Vagina (tissue), 2 donors: ENCODE data around the gene FANCE. TPM values are rescaled to one million over a fixed set of nuclear protein-coding genes. Genes with fewer than 3 reads are reported as not detected.

Experiments
- DNase-seq, 2 donors: peaks; one replicate each; pipeline ENCODE4 v3.0.0-alpha.2; 2017; ENCODE audit errors: extremely low spot score in 2 of 2
- H3K27ac ChIP-seq: fragments of 200-600 bp; sonication (generic); one replicate; pipeline ENCODE4 v1.5.1; 2019
- H3K27me3 ChIP-seq: fragments of 200-600 bp; sonication (generic); one replicate; pipeline ENCODE4 v1.5.1; 2019
- H3K36me3 ChIP-seq, 2 donors: fragments of 200-600 bp; sonication (generic); one replicate each; pipeline ENCODE4 v1.5.1; 2017 to 2019
- H3K4me1 ChIP-seq: fragments of 200-600 bp; sonication (generic); one replicate; pipeline ENCODE4 v1.5.1; 2019
- H3K4me3 ChIP-seq, 2 donors: fragments of 200-600 bp; sonication (generic); 1 replicate in 1 of 2; 2 replicates in 1 of 2; pipeline ENCODE4 v1.5.1; 2016 to 2019
- H3K9me3 ChIP-seq: fragments of 200-600 bp; sonication (generic); one replicate; pipeline ENCODE4 v1.5.1; 2019
- POLR2A ChIP-seq, 2 donors: fragments of 450-650 bp; IDR thresholded peaks; one replicate each; pipeline ENCODE4 v1.6.1; 2017; ENCODE audit warnings: antibody characterized with exemption in 2 of 2, mild to moderate bottlenecking in 2 of 2, moderate library complexity in 2 of 2
- POLR2AphosphoS5 ChIP-seq, 2 donors: sonication (generic); formaldehyde crosslinking; IDR thresholded peaks; one replicate each; pipeline ENCODE4 v1.9.0; 2017; ENCODE audit warnings: antibody characterized with exemption in 2 of 2, mild to moderate bottlenecking in 2 of 2, low read depth in 1 of 2; ENCODE audit not compliant: insufficient read depth in 1 of 2
- intact Hi-C: fragments of 100-400 bp; cut with DNase I; formaldehyde crosslinking; loops from one replicate; pipeline ENCODE4 v1.15.1; 2023
- total RNA-seq: library from RNA; depleted of rRNA; stranded (reverse); fragments of >200 nt; gene quantifications from one replicate; pipeline ENCODE4 v1.2.3, GENCODE V29; 2016
- TF ChIP-seq, protein P1 (sequence below), 3 experiments: fragments of 450-650 bp in 2 of 3; fragments of 200-600 bp in 1 of 3; sonication (generic) in 1 of 3; IDR thresholded peaks; one replicate each; pipeline ENCODE4 v1.5.1; 2017 to 2019; ENCODE audit warnings: antibody characterized with exemption in 3 of 3, mild to moderate bottlenecking in 2 of 3, moderate library complexity in 2 of 3

The FANCE gene
- total RNA-seq, 1 donor from 2014 or later, result 10.1 TPM

DNA sequence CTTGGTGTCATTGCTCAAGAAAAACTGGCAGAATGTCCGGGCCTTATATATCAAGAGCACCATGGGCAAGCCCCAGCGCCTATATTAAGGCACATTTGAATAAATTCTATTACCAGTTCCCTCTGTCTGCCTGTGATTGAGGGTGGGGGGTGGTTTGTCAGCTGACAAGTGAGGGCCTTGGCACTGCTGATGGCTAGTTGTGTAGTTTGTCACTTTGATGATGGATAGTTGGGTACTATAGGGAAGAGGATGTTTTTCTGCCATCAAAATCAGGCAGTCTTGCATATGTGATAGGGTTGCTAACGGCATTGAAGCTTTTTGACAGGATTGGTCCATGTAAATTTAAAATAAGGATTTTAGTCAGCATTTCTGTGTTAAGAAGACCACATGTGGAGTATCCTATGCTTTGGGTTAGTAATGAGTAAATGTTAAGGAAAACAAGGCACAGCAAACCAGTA, 18.6 kb downstream of the FANCE start:
- H3K36me3 ChIP-seq, result peaks cover 0 to 45% of the 10 kb centered on the region in 2 donors
- H3K27ac ChIP-seq, result peak overlapping the region; percentile 91
- intact Hi-C loops, result no loop called here
- H3K27me3 ChIP-seq, result no peaks in the 10 kb centered on the region
- no peak for TF ChIP-seq POLR2AphosphoS5 (IDR thresholded peaks at IDR 0.05; ENCODE audit: insufficient read depth in 1 of 2, low read depth in 1 of 2)
- TF ChIP-seq, protein P1, sequence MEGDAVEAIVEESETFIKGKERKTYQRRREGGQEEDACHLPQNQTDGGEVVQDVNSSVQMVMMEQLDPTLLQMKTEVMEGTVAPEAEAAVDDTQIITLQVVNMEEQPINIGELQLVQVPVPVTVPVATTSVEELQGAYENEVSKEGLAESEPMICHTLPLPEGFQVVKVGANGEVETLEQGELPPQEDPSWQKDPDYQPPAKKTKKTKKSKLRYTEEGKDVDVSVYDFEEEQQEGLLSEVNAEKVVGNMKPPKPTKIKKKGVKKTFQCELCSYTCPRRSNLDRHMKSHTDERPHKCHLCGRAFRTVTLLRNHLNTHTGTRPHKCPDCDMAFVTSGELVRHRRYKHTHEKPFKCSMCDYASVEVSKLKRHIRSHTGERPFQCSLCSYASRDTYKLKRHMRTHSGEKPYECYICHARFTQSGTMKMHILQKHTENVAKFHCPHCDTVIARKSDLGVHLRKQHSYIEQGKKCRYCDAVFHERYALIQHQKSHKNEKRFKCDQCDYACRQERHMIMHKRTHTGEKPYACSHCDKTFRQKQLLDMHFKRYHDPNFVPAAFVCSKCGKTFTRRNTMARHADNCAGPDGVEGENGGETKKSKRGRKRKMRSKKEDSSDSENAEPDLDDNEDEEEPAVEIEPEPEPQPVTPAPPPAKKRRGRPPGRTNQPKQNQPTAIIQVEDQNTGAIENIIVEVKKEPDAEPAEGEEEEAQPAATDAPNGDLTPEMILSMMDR (IDR thresholded peaks at IDR 0.05), result no peak
- TF ChIP-seq POLR2A (IDR thresholded peaks at IDR 0.05), result no peak
- peaks cover 39% of the 10 kb centered on the region for H3K4me1 ChIP-seq
- H3K4me3 ChIP-seq, result peak overlapping the region in 1 of 2 donors; percentile 75
- H3K9me3 ChIP-seq, result no peaks in the 10 kb centered on the region
- DNase-seq, result no peak

DNA sequence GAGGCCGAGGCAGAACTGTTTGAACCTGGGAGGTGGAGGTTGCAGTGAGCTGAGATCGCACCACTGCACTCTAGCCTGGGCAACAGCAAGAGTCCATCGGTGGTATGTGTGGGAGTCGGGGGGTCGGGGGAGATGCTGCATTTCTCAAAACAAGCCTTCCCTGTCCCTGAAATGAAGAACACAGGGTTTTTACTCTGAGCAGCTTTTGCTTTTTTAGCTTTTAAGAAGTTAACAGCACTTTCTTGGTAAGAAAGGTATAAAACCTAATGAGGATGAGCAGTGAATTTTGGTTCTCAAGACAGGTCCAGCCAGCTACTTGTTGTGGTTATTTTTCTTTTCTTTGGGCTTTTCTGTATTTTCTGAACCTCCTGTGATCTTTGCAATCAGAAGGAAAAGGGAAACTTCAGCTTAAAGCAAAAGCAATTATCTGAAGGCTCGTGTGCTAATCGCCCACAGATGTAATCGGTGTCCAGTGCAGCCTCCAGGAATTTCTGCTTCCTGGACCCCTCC, 19.8 kb downstream of the FANCE start:
- no peak overlapping the region for H3K4me3 ChIP-seq
- intact Hi-C loops, result no loop called here

DNA sequence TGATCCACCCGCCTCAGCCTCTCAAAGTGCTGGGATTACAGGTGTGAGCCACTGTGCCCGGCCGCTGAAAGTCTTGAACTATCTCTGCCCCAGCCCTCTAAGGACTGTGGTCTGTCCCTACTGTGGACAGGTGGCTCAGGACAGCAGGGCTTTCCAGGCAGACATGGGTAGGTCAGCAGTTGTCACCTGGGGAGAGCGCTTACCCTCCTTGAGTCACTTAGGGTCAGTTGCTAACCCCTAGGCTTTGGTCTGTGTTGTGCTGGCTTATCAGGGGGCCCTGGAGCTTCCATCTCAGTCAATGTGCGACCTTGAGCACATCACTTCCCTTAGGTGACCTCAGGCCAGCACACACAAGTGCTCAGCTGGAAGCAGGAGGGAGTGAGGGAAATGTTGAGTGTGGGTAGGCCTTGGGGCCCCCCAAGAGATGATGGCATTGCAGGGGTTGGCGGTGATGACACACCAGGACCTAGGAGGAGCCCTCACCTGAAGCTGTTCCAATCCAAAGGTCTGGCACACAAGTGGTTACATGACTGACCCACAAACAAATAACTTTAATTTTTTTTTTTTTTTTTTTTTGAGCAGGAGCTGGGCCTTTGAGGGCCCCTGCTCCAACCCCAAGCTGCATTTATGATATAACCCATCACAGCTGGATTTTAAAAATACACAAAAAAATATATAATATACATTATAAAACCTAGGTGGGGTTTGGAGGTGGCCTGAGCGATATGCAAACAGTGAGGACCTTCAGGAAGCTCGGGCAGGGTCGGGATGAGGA, 21.1 kb downstream of the FANCE start:
- intact Hi-C loops, result no loop called here
- H3K27me3 ChIP-seq, result no peaks in the 10 kb centered on the region
- H3K4me3 ChIP-seq, result no peak overlapping the region
- TF ChIP-seq POLR2A (IDR thresholded peaks at IDR 0.05) (no peak), POLR2AphosphoS5 (IDR thresholded peaks at IDR 0.05; ENCODE audit: insufficient read depth in 1 of 2, low read depth in 1 of 2) (no peak)
- TF ChIP-seq, protein P1 (IDR thresholded peaks at IDR 0.05), result no peak
- H3K4me1 ChIP-seq, result peaks cover 39% of the 10 kb centered on the region
- no peak overlapping the region for H3K27ac ChIP-seq
- no peaks in the 10 kb centered on the region for H3K9me3 ChIP-seq
- H3K36me3 ChIP-seq, result peaks cover 0 to 52% of the 10 kb centered on the region in 2 donors
- DNase-seq, result no peak

More for the DNA sequence above, 19.8 kb downstream of the FANCE start:
- TF ChIP-seq POLR2AphosphoS5 (IDR thresholded peaks at IDR 0.05; ENCODE audit: insufficient read depth in 1 of 2, low read depth in 1 of 2) (no peak), POLR2A (IDR thresholded peaks at IDR 0.05) (no peak)
- TF ChIP-seq, protein P1 (IDR thresholded peaks at IDR 0.05), result no peak
- Histone ChIP-seq H3K9me3 (no peaks in the 10 kb centered on the region), H3K27me3 (no peaks in the 10 kb centered on the region), H3K4me1 (peaks cover 39% of the 10 kb centered on the region), H3K27ac (peak overlapping the region; percentile 91), H3K36me3 (peaks cover 0 to 46% of the 10 kb centered on the region in 2 donors)
- DNase-seq, result no peak

DNA sequence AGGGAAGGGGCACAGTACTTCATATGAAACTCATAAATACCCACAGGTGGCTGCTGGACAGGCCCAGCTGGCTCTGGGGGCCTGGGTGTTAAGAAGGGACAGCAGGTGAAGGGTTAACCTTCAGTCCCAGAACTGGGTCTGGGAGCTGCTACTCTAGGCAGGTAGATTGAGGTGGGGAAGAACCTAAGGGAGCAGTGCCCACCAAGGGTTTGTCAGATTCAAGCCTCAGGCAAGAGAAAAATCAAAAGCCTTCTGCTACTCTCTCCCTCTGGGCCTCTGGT, 21.7 kb downstream of the FANCE start:
- H3K9me3 ChIP-seq, result no peaks in the 10 kb centered on the region
- no peaks in the 10 kb centered on the region for H3K27me3 ChIP-seq
- H3K36me3 ChIP-seq, result peaks cover 0 to 55% of the 10 kb centered on the region in 2 donors
- TF ChIP-seq POLR2AphosphoS5 (IDR thresholded peaks at IDR 0.05; ENCODE audit: insufficient read depth in 1 of 2, low read depth in 1 of 2), result no peak
- no peak for TF ChIP-seq POLR2A (IDR thresholded peaks at IDR 0.05)
- TF ChIP-seq, protein P1 (IDR thresholded peaks at IDR 0.05), result no peak
- H3K27ac ChIP-seq, result no peak overlapping the region
- no peak for DNase-seq
- intact Hi-C loops, result no loop called here
- no peak overlapping the region for H3K4me3 ChIP-seq
- H3K4me1 ChIP-seq, result peaks cover 39% of the 10 kb centered on the region
